ENCODE data around the gene PPP2R1A.
"Not testable (repeated sequence)": the region's sequence is repeated elsewhere in the genome, so short reads cannot be mapped to it uniquely, and the experiment has no call there.

Gene PPP2R1A

GRCh38 chr19:52190487-52191293 lies 838 bp downstream of the PPP2R1A start:
- H3K36me3 ChIP-seq (ENCODE audit: insufficient read depth, low read length): no peaks in the 10 kb centered on the region

GRCh38 chr19:52191389-52191788 lies 1.5 kb downstream of the PPP2R1A start:
- Histone ChIP-seq H3K36me3 (ENCODE audit: insufficient read depth, low read length) (peaks cover 2% of the 10 kb centered on the region), H3K9ac (ENCODE audit: low read depth, low read length) (peak overlapping the region; percentile 87)

More at GRCh38 chr19:52190487-52191293, 838 bp downstream of the PPP2R1A start:
- peak overlapping the region; percentile 87 for H3K9ac ChIP-seq (ENCODE audit: low read depth, low read length)
- H3K4me1 ChIP-seq (ENCODE audit: insufficient read depth, low read length): peaks cover 10% of the 10 kb centered on the region; the same call in 1 of the 2 replicates
- no peaks in the 10 kb centered on the region for H3K9me3 ChIP-seq (ENCODE audit: control insufficient read depth, insufficient read depth, low read length)

GRCh38 chr19:52191951-52192350 lies 2.1 kb downstream of the PPP2R1A start:
- Histone ChIP-seq H3K9ac (ENCODE audit: low read depth, low read length) (no peak overlapping the region), H3K4me1 (ENCODE audit: insufficient read depth, low read length) (peaks cover 10% of the 10 kb centered on the region; the same call in 1 of the 2 replicates), H3K9me3 (ENCODE audit: control insufficient read depth, insufficient read depth, low read length) (no peaks in the 10 kb centered on the region), H3K36me3 (ENCODE audit: insufficient read depth, low read length) (peaks cover 8% of the 10 kb centered on the region)

More at GRCh38 chr19:52191389-52191788, 1.5 kb downstream of the PPP2R1A start:
- Histone ChIP-seq H3K4me1 (ENCODE audit: insufficient read depth, low read length) (peaks cover 10% of the 10 kb centered on the region; the same call in 1 of the 2 replicates), H3K9me3 (ENCODE audit: control insufficient read depth, insufficient read depth, low read length) (no peaks in the 10 kb centered on the region)

GRCh38 chr19:52196256-52196967 lies 6.6 kb downstream of the PPP2R1A start:
- H3K9me3 ChIP-seq (ENCODE audit: control insufficient read depth, insufficient read depth, low read length): no peaks in the 10 kb centered on the region

GRCh38 chr19:52197964-52198363 lies 8.1 kb downstream of the PPP2R1A start:
- no peak overlapping the region for H3K9ac ChIP-seq (ENCODE audit: low read depth, low read length)

More at GRCh38 chr19:52196256-52196967, 6.6 kb downstream of the PPP2R1A start:
- Histone ChIP-seq H3K9ac (ENCODE audit: low read depth, low read length) (no peak overlapping the region), H3K4me1 (ENCODE audit: insufficient read depth, low read length) (peaks cover 6% of the 10 kb centered on the region; the same call in 1 of the 2 replicates), H3K36me3 (ENCODE audit: insufficient read depth, low read length) (peaks cover 14% of the 10 kb centered on the region)

GRCh38 chr19:52198678-52199077 lies 8.8 kb downstream of the PPP2R1A start:
- peaks cover 26% of the 10 kb centered on the region for H3K36me3 ChIP-seq (ENCODE audit: insufficient read depth, low read length)
- H3K9me3 ChIP-seq (ENCODE audit: control insufficient read depth, insufficient read depth, low read length): no peaks in the 10 kb centered on the region
- no peak overlapping the region for H3K9ac ChIP-seq (ENCODE audit: low read depth, low read length)
- no peaks in the 10 kb centered on the region; the same call in 1 of the 2 replicates for H3K4me1 ChIP-seq (ENCODE audit: insufficient read depth, low read length)

More at GRCh38 chr19:52197964-52198363, 8.1 kb downstream of the PPP2R1A start:
- Histone ChIP-seq H3K4me1 (ENCODE audit: insufficient read depth, low read length) (no peaks in the 10 kb centered on the region; the same call in 1 of the 2 replicates), H3K36me3 (ENCODE audit: insufficient read depth, low read length) (peaks cover 26% of the 10 kb centered on the region), H3K9me3 (ENCODE audit: control insufficient read depth, insufficient read depth, low read length) (no peaks in the 10 kb centered on the region)

- Histone ChIP-seq H3K36me3 (ENCODE audit: insufficient read depth, low read length) (peaks cover 37% of the 10 kb centered on the region), H3K9ac (ENCODE audit: low read depth, low read length) (no peak overlapping the region), H3K9me3 (ENCODE audit: control insufficient read depth, insufficient read depth, low read length) (no peaks in the 10 kb centered on the region), H3K4me1 (ENCODE audit: insufficient read depth, low read length) (no peaks in the 10 kb centered on the region)
Measured at GRCh38 chr19:52200044-52200443, 10.2 kb downstream of the PPP2R1A start.

- H3K4me1 ChIP-seq (ENCODE audit: insufficient read depth, low read length); H3K9me3 ChIP-seq (ENCODE audit: control insufficient read depth, insufficient read depth, low read length); H3K9ac ChIP-seq (ENCODE audit: low read depth, low read length): not testable (repeated sequence)
- peaks cover 43% of the 10 kb centered on the region for H3K36me3 ChIP-seq (ENCODE audit: insufficient read depth, low read length)
Measured at GRCh38 chr19:52200755-52201391, 11.0 kb downstream of the PPP2R1A start.

- Histone ChIP-seq H3K4me1 (ENCODE audit: insufficient read depth, low read length) (no peaks in the 10 kb centered on the region), H3K36me3 (ENCODE audit: insufficient read depth, low read length) (peaks cover 51% of the 10 kb centered on the region), H3K9ac (ENCODE audit: low read depth, low read length) (no peak overlapping the region), H3K9me3 (ENCODE audit: control insufficient read depth, insufficient read depth, low read length) (no peaks in the 10 kb centered on the region)
Measured at GRCh38 chr19:52206481-52206880, 16.6 kb downstream of the PPP2R1A start.

GRCh38 chr19:52211203-52211602 lies 21.4 kb downstream of the PPP2R1A start:
- H3K9ac ChIP-seq (ENCODE audit: low read depth, low read length): no peak overlapping the region
- H3K4me1 ChIP-seq (ENCODE audit: insufficient read depth, low read length): no peaks in the 10 kb centered on the region
- peaks cover 43% of the 10 kb centered on the region for H3K36me3 ChIP-seq (ENCODE audit: insufficient read depth, low read length)
- H3K9me3 ChIP-seq (ENCODE audit: control insufficient read depth, insufficient read depth, low read length): no peaks in the 10 kb centered on the region

- no peaks in the 10 kb centered on the region for H3K4me1 ChIP-seq (ENCODE audit: insufficient read depth, low read length)
- no peaks in the 10 kb centered on the region for H3K9me3 ChIP-seq (ENCODE audit: control insufficient read depth, insufficient read depth, low read length)
- peaks cover 36% of the 10 kb centered on the region for H3K36me3 ChIP-seq (ENCODE audit: insufficient read depth, low read length)
- H3K9ac ChIP-seq (ENCODE audit: low read depth, low read length): no peak overlapping the region
Measured at GRCh38 chr19:52211926-52212571, 22.2 kb downstream of the PPP2R1A start.

GRCh38 chr19:52212572-52213255 lies 22.9 kb downstream of the PPP2R1A start:
- Histone ChIP-seq H3K9me3 (ENCODE audit: control insufficient read depth, insufficient read depth, low read length) (no peaks in the 10 kb centered on the region), H3K9ac (ENCODE audit: low read depth, low read length) (no peak overlapping the region), H3K4me1 (ENCODE audit: insufficient read depth, low read length) (no peaks in the 10 kb centered on the region), H3K36me3 (ENCODE audit: insufficient read depth, low read length) (peaks cover 38% of the 10 kb centered on the region)

GRCh38 chr19:52214241-52214640 lies 24.4 kb downstream of the PPP2R1A start:
- Histone ChIP-seq H3K9me3 (ENCODE audit: control insufficient read depth, insufficient read depth, low read length) (no peaks in the 10 kb centered on the region), H3K4me1 (ENCODE audit: insufficient read depth, low read length) (no peaks in the 10 kb centered on the region), H3K9ac (ENCODE audit: low read depth, low read length) (no peak overlapping the region), H3K36me3 (ENCODE audit: insufficient read depth, low read length) (peaks cover 42% of the 10 kb centered on the region)

Data from ES-I3 (cell line).